ENCODE data around the gene INSM1. TPM values are rescaled to one million over a fixed set of nuclear protein-coding genes. Genes with fewer than 3 reads are reported as not detected.

The INSM1 gene
- total RNA-seq, 1 donor from 2014 or later = 32.3 TPM

GRCh38 chr20:20405623-20406022 lies 37.7 kb downstream of the INSM1 start:
- H3K9me3 Mint-ChIP-seq = no peaks in the 10 kb centered on the region
- peaks cover 3% of the 10 kb centered on the region for H3K36me3 Mint-ChIP-seq (ENCODE audit: low read depth)
- no peak for DNase-seq (ENCODE audit: low spot score)
- H3K27ac Mint-ChIP-seq = no peak overlapping the region
- no peak overlapping the region for H3K4me3 Mint-ChIP-seq
- no peaks in the 10 kb centered on the region for H3K4me1 Mint-ChIP-seq (ENCODE audit: low read depth)
- no peaks in the 10 kb centered on the region for H3K27me3 Mint-ChIP-seq (ENCODE audit: insufficient read depth)
- intact Hi-C loops (cut with micrococcal nuclease) = loop anchor here (5.0 kb wide), 1 partner anchor 33 kb away; no protein-coding TSS in a partner anchor

DNA sequence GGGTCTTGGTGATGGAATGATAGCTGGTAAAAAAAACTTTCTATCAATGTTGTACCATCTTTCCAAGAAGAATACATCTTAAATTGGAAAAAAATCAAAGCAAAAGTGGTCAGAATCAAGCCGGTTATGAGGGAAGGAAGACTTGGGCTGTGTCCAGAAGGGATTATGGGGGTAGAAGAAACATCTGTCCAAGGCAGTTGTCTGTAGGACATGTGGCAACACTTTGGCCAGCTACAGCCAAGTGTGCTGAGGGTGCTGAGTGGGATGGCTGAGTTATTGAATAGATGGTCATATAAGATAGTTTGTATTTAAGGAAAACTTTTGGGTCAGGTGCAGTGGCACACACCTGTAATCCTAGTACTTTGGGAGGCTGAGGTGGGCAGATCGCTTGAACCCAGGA lies 38.4 kb downstream of the INSM1 start:
- Mint-ChIP-seq H3K27ac (peak overlapping the region; percentile 5), H3K27me3 (ENCODE audit: insufficient read depth) (no peaks in the 10 kb centered on the region)

GRCh38 chr20:20407891-20408805 lies 40.2 kb downstream of the INSM1 start:
- Mint-ChIP-seq H3K4me3 (no peak overlapping the region), H3K4me1 (ENCODE audit: low read depth) (peaks cover 8% of the 10 kb centered on the region), H3K27me3 (ENCODE audit: insufficient read depth) (no peaks in the 10 kb centered on the region), H3K9me3 (no peaks in the 10 kb centered on the region), H3K27ac (no peak overlapping the region), H3K36me3 (ENCODE audit: low read depth) (peaks cover 3% of the 10 kb centered on the region)
- no peak for DNase-seq (ENCODE audit: low spot score)
- intact Hi-C loops (cut with micrococcal nuclease) = loop anchor here (5.0 kb wide), 1 partner anchor 36 kb away; no protein-coding TSS in a partner anchor

More for the DNA sequence above, 38.4 kb downstream of the INSM1 start:
- no peak for DNase-seq (ENCODE audit: low spot score)
- Mint-ChIP-seq H3K4me3 (no peak overlapping the region), H3K36me3 (ENCODE audit: low read depth) (peaks cover 3% of the 10 kb centered on the region), H3K9me3 (no peaks in the 10 kb centered on the region), H3K4me1 (ENCODE audit: low read depth) (no peaks in the 10 kb centered on the region)
- intact Hi-C loops (cut with micrococcal nuclease) = loop anchor here (5.0 kb wide), 1 partner anchor 34 kb away; no protein-coding TSS in a partner anchor

- Mint-ChIP-seq H3K9me3 (no peaks in the 10 kb centered on the region), H3K27ac (no peak overlapping the region), H3K4me1 (ENCODE audit: low read depth) (peaks cover 12% of the 10 kb centered on the region), H3K27me3 (ENCODE audit: insufficient read depth) (no peaks in the 10 kb centered on the region), H3K4me3 (no peak overlapping the region), H3K36me3 (ENCODE audit: low read depth) (peaks cover 3% of the 10 kb centered on the region)
- intact Hi-C loops (cut with micrococcal nuclease) = loop anchor here (5.0 kb wide), 1 partner anchor 37 kb away; no protein-coding TSS in a partner anchor
- DNase-seq (ENCODE audit: low spot score) = no peak
Measured at GRCh38 chr20:20409331-20409730, 41.4 kb downstream of the INSM1 start.

- Mint-ChIP-seq H3K27ac (no peak overlapping the region), H3K4me1 (ENCODE audit: low read depth) (peaks cover 18% of the 10 kb centered on the region), H3K9me3 (no peaks in the 10 kb centered on the region), H3K4me3 (peak overlapping the region; percentile 20), H3K36me3 (ENCODE audit: low read depth) (peaks cover 2% of the 10 kb centered on the region), H3K27me3 (ENCODE audit: insufficient read depth) (no peaks in the 10 kb centered on the region)
- no peak for DNase-seq (ENCODE audit: low spot score)
- intact Hi-C loops (cut with micrococcal nuclease) = no loop called here
Measured at GRCh38 chr20:20410678-20411077, 42.8 kb downstream of the INSM1 start.

DNA sequence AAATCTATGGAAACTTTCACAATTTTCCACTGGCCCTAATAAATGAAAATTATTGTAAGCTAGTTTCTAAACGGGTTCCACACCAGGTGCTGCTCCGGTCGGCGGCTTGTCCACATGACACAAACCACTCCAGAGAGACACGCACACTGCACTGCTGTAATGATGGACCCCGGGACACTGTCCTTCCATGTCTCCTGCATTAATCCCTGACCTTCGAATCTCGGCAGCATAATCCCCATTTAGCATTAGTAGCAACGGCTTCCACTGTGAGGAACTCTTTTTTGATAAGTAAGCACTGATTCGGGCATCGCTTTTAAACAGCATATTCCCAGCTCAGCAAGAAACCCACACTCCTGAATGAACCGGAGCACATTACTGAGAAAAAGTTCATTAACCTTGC lies 43.5 kb downstream of the INSM1 start:
- Mint-ChIP-seq H3K9me3 (no peaks in the 10 kb centered on the region), H3K36me3 (ENCODE audit: low read depth) (no peaks in the 10 kb centered on the region), H3K27me3 (ENCODE audit: insufficient read depth) (no peaks in the 10 kb centered on the region), H3K4me3 (peak overlapping the region; percentile 17), H3K4me1 (ENCODE audit: low read depth) (peaks cover 18% of the 10 kb centered on the region), H3K27ac (no peak overlapping the region)
- no peak for DNase-seq (ENCODE audit: low spot score)
- intact Hi-C loops (cut with micrococcal nuclease) = no loop called here

- H3K27ac Mint-ChIP-seq = peak overlapping the region; percentile 43
- DNase-seq (ENCODE audit: low spot score) = no peak
Measured at GRCh38 chr20:20411836-20412235, 43.9 kb downstream of the INSM1 start.

DNA sequence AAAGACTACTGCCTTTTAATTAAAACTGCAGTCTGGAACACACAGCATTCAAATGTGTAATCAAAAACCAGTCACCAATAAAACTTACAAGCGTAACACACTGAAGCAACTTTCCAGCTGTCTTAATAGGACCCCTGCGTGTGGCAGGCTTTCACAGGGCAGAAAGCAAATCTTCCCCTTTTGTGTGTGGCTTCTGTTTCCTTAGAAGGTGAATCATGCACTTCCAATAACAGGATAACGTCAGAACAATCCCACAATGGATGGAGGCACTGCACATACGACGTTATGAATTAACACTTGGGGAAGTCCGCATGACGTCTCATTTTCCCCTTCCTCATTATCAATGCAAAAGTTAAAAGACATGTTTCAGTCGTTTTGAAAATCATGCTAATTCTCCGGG lies 44.8 kb downstream of the INSM1 start:
- Mint-ChIP-seq H3K27ac (peak overlapping the region; percentile 51), H3K36me3 (ENCODE audit: low read depth) (no peaks in the 10 kb centered on the region), H3K4me3 (peak overlapping the region; percentile 41), H3K9me3 (no peaks in the 10 kb centered on the region), H3K27me3 (ENCODE audit: insufficient read depth) (no peaks in the 10 kb centered on the region), H3K4me1 (ENCODE audit: low read depth) (peaks cover 25% of the 10 kb centered on the region)
- intact Hi-C loops (cut with micrococcal nuclease) = loop anchor here (1.0 to 2.0 kb wide), 3 partner anchors 14 to 156 kb away; no protein-coding TSS in a partner anchor
- no peak for DNase-seq (ENCODE audit: low spot score)

More at GRCh38 chr20:20411836-20412235, 43.9 kb downstream of the INSM1 start:
- peaks cover 18% of the 10 kb centered on the region for H3K4me1 Mint-ChIP-seq (ENCODE audit: low read depth)
- no peaks in the 10 kb centered on the region for H3K9me3 Mint-ChIP-seq
- no peaks in the 10 kb centered on the region for H3K36me3 Mint-ChIP-seq (ENCODE audit: low read depth)
- H3K4me3 Mint-ChIP-seq = peak overlapping the region; percentile 17
- no peaks in the 10 kb centered on the region for H3K27me3 Mint-ChIP-seq (ENCODE audit: insufficient read depth)
- intact Hi-C loops (cut with micrococcal nuclease) = loop anchor here (2.0 kb wide), 2 partner anchors 15 to 157 kb away; no protein-coding TSS in a partner anchor

GRCh38 chr20:20413810-20414281 lies 45.9 kb downstream of the INSM1 start:
- H3K4me1 Mint-ChIP-seq (ENCODE audit: low read depth) = peaks cover 32% of the 10 kb centered on the region
- H3K4me3 Mint-ChIP-seq = no peak overlapping the region
- H3K36me3 Mint-ChIP-seq (ENCODE audit: low read depth) = no peaks in the 10 kb centered on the region
- H3K27ac Mint-ChIP-seq = no peak overlapping the region
- intact Hi-C loops (cut with micrococcal nuclease) = loop anchor here (1.0 to 2.0 kb wide), 3 partner anchors 13 to 155 kb away; no protein-coding TSS in a partner anchor
- no peaks in the 10 kb centered on the region for H3K9me3 Mint-ChIP-seq
- no peak for DNase-seq (ENCODE audit: low spot score)
- no peaks in the 10 kb centered on the region for H3K27me3 Mint-ChIP-seq (ENCODE audit: insufficient read depth)

DNA sequence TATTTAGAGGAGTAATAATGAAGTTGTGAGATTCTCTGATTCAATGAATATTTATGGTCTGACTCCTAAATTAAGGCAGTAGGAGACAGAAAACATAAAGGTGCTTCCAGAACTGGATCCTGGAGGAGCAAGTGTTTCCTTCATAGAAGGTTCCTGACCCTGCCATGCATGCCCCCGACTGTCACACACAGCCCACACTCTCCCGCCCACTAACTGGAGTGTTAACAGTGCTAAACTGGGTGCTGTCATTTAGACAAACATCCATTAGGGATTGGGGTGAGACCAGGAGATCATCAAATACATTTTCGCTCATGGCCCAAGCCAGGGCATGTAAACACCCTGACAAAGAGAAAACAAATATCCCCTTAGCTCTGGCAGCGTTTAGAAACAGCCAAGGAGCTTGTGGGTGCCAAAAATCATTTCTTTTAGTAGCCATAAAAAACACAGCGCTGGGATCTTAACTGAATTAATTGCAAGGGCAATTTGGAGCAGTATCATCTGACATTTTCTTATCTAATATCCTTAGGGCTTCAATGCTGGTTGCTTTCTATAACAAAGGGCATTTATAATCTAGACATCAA lies 46.8 kb downstream of the INSM1 start:
- Mint-ChIP-seq H3K27me3 (ENCODE audit: insufficient read depth) (no peaks in the 10 kb centered on the region), H3K4me3 (no peak overlapping the region), H3K36me3 (ENCODE audit: low read depth) (no peaks in the 10 kb centered on the region), H3K9me3 (no peaks in the 10 kb centered on the region), H3K27ac (peak overlapping the region; percentile 4), H3K4me1 (ENCODE audit: low read depth) (peaks cover 32% of the 10 kb centered on the region)
- DNase-seq (ENCODE audit: low spot score) = no peak
- intact Hi-C loops (cut with micrococcal nuclease) = loop anchor here (5.0 kb wide), 1 partner anchor 38 kb away; no protein-coding TSS in a partner anchor

GRCh38 chr20:20415321-20415720 lies 47.4 kb downstream of the INSM1 start:
- Mint-ChIP-seq H3K4me1 (ENCODE audit: low read depth) (peaks cover 32% of the 10 kb centered on the region), H3K4me3 (no peak overlapping the region), H3K9me3 (no peaks in the 10 kb centered on the region), H3K27me3 (ENCODE audit: insufficient read depth) (no peaks in the 10 kb centered on the region), H3K27ac (no peak overlapping the region), H3K36me3 (ENCODE audit: low read depth) (no peaks in the 10 kb centered on the region)
- intact Hi-C loops (cut with micrococcal nuclease) = loop anchor here (5.0 kb wide), 1 partner anchor 37 kb away; no protein-coding TSS in a partner anchor
- no peak for DNase-seq (ENCODE audit: low spot score)

GRCh38 chr20:20417876-20418676 lies 50.2 kb downstream of the INSM1 start:
- Mint-ChIP-seq H3K4me1 (ENCODE audit: low read depth) (peaks cover 24% of the 10 kb centered on the region), H3K27me3 (ENCODE audit: insufficient read depth) (no peaks in the 10 kb centered on the region), H3K9me3 (no peaks in the 10 kb centered on the region), H3K36me3 (ENCODE audit: low read depth) (peaks cover 7% of the 10 kb centered on the region), H3K4me3 (no peak overlapping the region), H3K27ac (peak overlapping the region; percentile 46)
- intact Hi-C loops (cut with micrococcal nuclease) = loop anchor here (5.0 kb wide), 1 partner anchor 34 kb away; no protein-coding TSS in a partner anchor
- DNase-seq (ENCODE audit: low spot score) = no peak

Data from activated T-helper 1 cell treated with anti-CD3 and anti-CD28 coated beads, Interleukin-12 subunit alpha, Interleukin-12 subunit beta, Interleukin-2, Interleukin-4 antibody, amounts not matched to agents 30 ng/mL and 10 ng/mL and 1 ng/mL, durations not matched to agents 14 hours and 24 hours and 36 hours (primary cell).